Measurements from ENCODE around the gene RPLP2.

DNA sequence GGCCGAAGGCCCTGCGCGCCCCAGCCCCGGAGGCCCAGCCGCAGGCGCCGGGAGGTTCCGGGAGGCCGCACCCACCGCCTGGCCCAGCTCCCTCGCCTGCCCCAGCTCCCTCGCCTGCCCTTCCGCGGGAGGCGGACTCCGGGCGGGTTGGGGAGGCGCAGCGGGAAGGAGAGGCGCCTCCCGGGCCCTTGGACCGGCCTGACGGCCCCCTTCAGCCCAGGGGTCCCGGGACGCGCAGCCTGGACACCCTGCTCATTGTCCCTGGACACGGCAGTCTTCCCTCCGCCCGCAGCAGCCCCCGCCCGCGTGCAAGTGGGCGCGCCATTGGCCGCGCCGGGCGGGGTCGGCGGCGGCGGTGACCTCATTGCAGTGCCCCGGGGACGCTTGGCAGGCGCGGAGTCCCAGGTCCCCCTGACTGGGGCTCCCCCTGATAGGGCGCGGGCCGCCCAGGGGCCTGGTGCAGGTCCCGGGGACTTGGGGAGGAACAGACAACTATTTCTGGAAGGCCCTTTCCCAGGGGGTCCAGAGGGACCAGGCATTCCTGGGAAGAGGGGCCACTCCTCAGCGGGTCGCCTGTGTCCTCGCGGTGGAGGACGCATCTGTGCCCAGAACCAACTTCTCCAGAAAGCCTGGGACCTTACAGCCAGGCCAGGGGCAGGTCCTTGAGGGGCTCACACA lies 23.5 kb downstream of the RPLP2 start:
- TF ChIP-seq, protein P1, sequence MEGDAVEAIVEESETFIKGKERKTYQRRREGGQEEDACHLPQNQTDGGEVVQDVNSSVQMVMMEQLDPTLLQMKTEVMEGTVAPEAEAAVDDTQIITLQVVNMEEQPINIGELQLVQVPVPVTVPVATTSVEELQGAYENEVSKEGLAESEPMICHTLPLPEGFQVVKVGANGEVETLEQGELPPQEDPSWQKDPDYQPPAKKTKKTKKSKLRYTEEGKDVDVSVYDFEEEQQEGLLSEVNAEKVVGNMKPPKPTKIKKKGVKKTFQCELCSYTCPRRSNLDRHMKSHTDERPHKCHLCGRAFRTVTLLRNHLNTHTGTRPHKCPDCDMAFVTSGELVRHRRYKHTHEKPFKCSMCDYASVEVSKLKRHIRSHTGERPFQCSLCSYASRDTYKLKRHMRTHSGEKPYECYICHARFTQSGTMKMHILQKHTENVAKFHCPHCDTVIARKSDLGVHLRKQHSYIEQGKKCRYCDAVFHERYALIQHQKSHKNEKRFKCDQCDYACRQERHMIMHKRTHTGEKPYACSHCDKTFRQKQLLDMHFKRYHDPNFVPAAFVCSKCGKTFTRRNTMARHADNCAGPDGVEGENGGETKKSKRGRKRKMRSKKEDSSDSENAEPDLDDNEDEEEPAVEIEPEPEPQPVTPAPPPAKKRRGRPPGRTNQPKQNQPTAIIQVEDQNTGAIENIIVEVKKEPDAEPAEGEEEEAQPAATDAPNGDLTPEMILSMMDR (conservative IDR thresholded peaks at IDR 0.05): no peak
- peak; percentile 28; the same call in 1 of the 2 replicates for TF ChIP-seq ZFX (IDR thresholded peaks at IDR 0.05)

Measured in C4-2B (cell line).